WTC11 (cell line): ENCODE measurements around the gene GTF2A1L. TPM values are rescaled to one million over a fixed set of nuclear protein-coding genes. Genes with fewer than 3 reads are reported as not detected.
"Not testable (repeated sequence)": the region's sequence is repeated elsewhere in the genome, so short reads cannot be mapped to it uniquely, and the experiment has no call there.

Experiments used
- ATAC-seq: fragments of 200-7000 bp; cut with Tn5 transposase; 2 replicates; pipeline ENCODE4 v1.10.0; 2021; ENCODE audit warnings: mild to moderate bottlenecking, moderate library complexity
- CTCF ChIA-PET: fragments of 300-600 bp; sonication (Branson Sonifier 250); formaldehyde crosslinking; loops from one replicate; lab custom pipeline; 2021; ENCODE audit warnings: antibody characterized with exemption; lab: Charles Lee
- POLR2A ChIA-PET: fragments of 350-600 bp; sonication (Branson Sonifier 250); formaldehyde crosslinking; loops from one replicate; lab custom pipeline; 2021; ENCODE audit warnings: antibody characterized with exemption; lab: Charles Lee
- DNase-seq: peaks from one replicate; pipeline ENCODE4 v3.0.0; 2021; ENCODE audit warnings: low spot score
- H3K27ac Mint-ChIP-seq: 2 replicates; pipeline ENCODE4 v1.8.0; 2021; ENCODE audit warnings: mixed read lengths
- H3K27me3 Mint-ChIP-seq: 2 replicates; pipeline ENCODE4 v1.8.0; 2021; ENCODE audit warnings: low read depth, mild to moderate bottlenecking, moderate library complexity, mixed read lengths
- H3K36me3 Mint-ChIP-seq: 2 replicates; pipeline ENCODE4 v1.8.0; 2021; ENCODE audit warnings: mixed read lengths
- H3K4me1 Mint-ChIP-seq: 2 replicates; pipeline ENCODE4 v1.8.0; 2022; ENCODE audit warnings: mixed read lengths
- H3K4me3 Mint-ChIP-seq: 2 replicates; pipeline ENCODE4 v1.8.0; 2021; ENCODE audit warnings: mild to moderate bottlenecking, moderate library complexity, mixed read lengths
- H3K9me3 Mint-ChIP-seq: 2 replicates; pipeline ENCODE4 v1.8.0; 2021; ENCODE audit warnings: mixed read lengths
- AR ChIP-seq: fragments of 250-450 bp; sonication (Bioruptor Pico); IDR thresholded peaks from 2 replicates; pipeline ENCODE4 v1.9.0; 2021; ENCODE audit warnings: mild to moderate bottlenecking
- ATF1 ChIP-seq: sonication (generic); formaldehyde crosslinking; IDR thresholded peaks from 2 replicates; pipeline ENCODE4 v1.8.1; 2023; ENCODE audit warnings: mild to moderate bottlenecking, moderate library complexity, missing genetic modification reagents
- CTCF ChIP-seq: fragments of 200-600 bp; IDR thresholded peaks from 2 replicates; pipeline ENCODE4 v1.8.0; 2022; ENCODE audit warnings: antibody characterized with exemption
- FOXJ3 ChIP-seq: sonication (generic); formaldehyde crosslinking; IDR thresholded peaks from 2 replicates; pipeline ENCODE4 v1.9.0; 2021; ENCODE audit warnings: missing genetic modification reagents, mild to moderate bottlenecking, borderline replicate concordance
- IRF2 ChIP-seq: sonication (generic); formaldehyde crosslinking; IDR thresholded peaks from 2 replicates; pipeline ENCODE4 v1.8.0; 2022; ENCODE audit warnings: low read depth, missing genetic modification reagents, borderline replicate concordance
- JUN ChIP-seq: sonication (generic); formaldehyde crosslinking; IDR thresholded peaks from 2 replicates; pipeline ENCODE4 v1.8.0; 2023; ENCODE audit warnings: mild to moderate bottlenecking, missing genetic modification reagents
- MYBL2 ChIP-seq: sonication (generic); formaldehyde crosslinking; IDR thresholded peaks from 2 replicates; pipeline ENCODE4 v1.8.1; 2023; ENCODE audit warnings: mild to moderate bottlenecking, moderate library complexity, missing genetic modification reagents
- NFE2L1 ChIP-seq: sonication (generic); formaldehyde crosslinking; IDR thresholded peaks from 2 replicates; pipeline ENCODE4 v1.8.1; 2023; ENCODE audit warnings: missing genetic modification reagents
- NR3C1 ChIP-seq: sonication (generic); formaldehyde crosslinking; conservative IDR thresholded peaks from 2 replicates; pipeline ENCODE4 v1.8.1; 2023; ENCODE audit warnings: low read depth, mild to moderate bottlenecking, missing genetic modification reagents
- RELA ChIP-seq: sonication (generic); formaldehyde crosslinking; IDR thresholded peaks from 2 replicates; pipeline ENCODE4 v1.8.1; 2022; ENCODE audit warnings: missing genetic modification reagents, mild to moderate bottlenecking, borderline replicate concordance
- RORB ChIP-seq: fragments of 250-450 bp; sonication (Bioruptor Pico); IDR thresholded peaks from 2 replicates; pipeline ENCODE4 v1.9.0; 2021; ENCODE audit warnings: mild to moderate bottlenecking
- SMAD3 ChIP-seq: sonication (generic); formaldehyde crosslinking; IDR thresholded peaks from 2 replicates; pipeline ENCODE4 v1.8.0; 2022; ENCODE audit warnings: missing genetic modification reagents, mild to moderate bottlenecking, borderline replicate concordance
- SOX15 ChIP-seq: fragments of 250-450 bp; sonication (Bioruptor Pico); IDR thresholded peaks from 2 replicates; pipeline ENCODE4 v1.9.0; 2021; ENCODE audit warnings: mild to moderate bottlenecking
- SP1 ChIP-seq: sonication (generic); formaldehyde crosslinking; conservative IDR thresholded peaks from 2 replicates; pipeline ENCODE4 v1.8.1; 2022; ENCODE audit warnings: missing genetic modification reagents
- TEAD1 ChIP-seq: sonication (generic); formaldehyde crosslinking; IDR thresholded peaks from 2 replicates; pipeline ENCODE4 v1.8.0; 2022; ENCODE audit warnings: mild to moderate bottlenecking, missing genetic modification reagents
- TEAD4 ChIP-seq: sonication (generic); formaldehyde crosslinking; IDR thresholded peaks from 2 replicates; pipeline ENCODE4 v1.8.0; 2022; ENCODE audit warnings: mild to moderate bottlenecking, missing genetic modification reagents
- TP53 ChIP-seq: sonication (generic); formaldehyde crosslinking; IDR thresholded peaks from 2 replicates; pipeline ENCODE4 v1.8.1; 2023; ENCODE audit warnings: mild to moderate bottlenecking, missing genetic modification reagents
- ZNF219 ChIP-seq: sonication (generic); formaldehyde crosslinking; IDR thresholded peaks from 2 replicates; pipeline ENCODE4 v1.8.0; 2023; ENCODE audit warnings: missing genetic modification reagents, mild to moderate bottlenecking, borderline replicate concordance
- ZNF281 ChIP-seq: sonication (generic); formaldehyde crosslinking; IDR thresholded peaks from 2 replicates; pipeline ENCODE4 v1.8.0; 2023; ENCODE audit warnings: mild to moderate bottlenecking, missing genetic modification reagents
- total RNA-seq: library from RNA; stranded (reverse); gene quantifications from 3 replicates; pipeline ENCODE4 v1.2.3, GENCODE V29; 2021
- TF ChIP-seq, protein P1 (sequence below): sonication (generic); formaldehyde crosslinking; IDR thresholded peaks from 2 replicates; pipeline ENCODE4 v1.8.0; 2022; ENCODE audit warnings: mild to moderate bottlenecking, missing genetic modification reagents
- TF ChIP-seq, protein P2 (sequence below): sonication (generic); formaldehyde crosslinking; conservative IDR thresholded peaks from 2 replicates; pipeline ENCODE4 v1.8.1; 2022; ENCODE audit warnings: mild to moderate bottlenecking, missing genetic modification reagents
- TF ChIP-seq, protein P3 (sequence below): sonication (generic); formaldehyde crosslinking; IDR thresholded peaks from 2 replicates; pipeline ENCODE4 v1.8.1; 2022; ENCODE audit warnings: mild to moderate bottlenecking, missing genetic modification reagents, moderate library complexity, borderline replicate concordance

The GTF2A1L gene
- total RNA-seq, 1 experiment from 2014 or later, result not detected

GRCh38 chr2:48699348-48699930, 81.8 kb downstream of the GTF2A1L start:
- CTCF ChIA-PET, result no interaction called here
- DNase-seq (no peak), ATAC-seq (0 out of 2 replicates have a peak, but pooled peaks have one; percentile 18)
- H3K27ac Mint-ChIP-seq, result no peak overlapping the region
- H3K9me3 Mint-ChIP-seq, result no peaks in the 10 kb centered on the region; the same call in 1 of the 2 replicates
- H3K36me3 Mint-ChIP-seq, result no peaks in the 10 kb centered on the region
- POLR2A ChIA-PET, result interaction anchor here (0.9 kb wide), 1 partner anchor 16 kb away, joined by 3 read pairs; no protein-coding TSS in a partner anchor
- no peaks in the 10 kb centered on the region; the same call in 1 of the 2 replicates for H3K27me3 Mint-ChIP-seq
- H3K4me1 Mint-ChIP-seq, result peaks cover 16% of the 10 kb centered on the region
- TF ChIP-seq FOXJ3 (no peak), AR (CRISPR knock-in tag) (no peak), ZNF219 (CRISPR knock-in tag) (no peak), SOX15 (CRISPR knock-in tag) (no peak), SP1 (CRISPR knock-in tag) (no peak), TEAD1 (no peak), RORB (CRISPR knock-in tag) (no peak), NR3C1 (CRISPR knock-in tag) (no peak), RELA (CRISPR knock-in tag) (no peak), IRF2 (no peak), SMAD3 (CRISPR knock-in tag) (no peak), MYBL2 (no peak), NFE2L1 (CRISPR knock-in tag) (no peak)
- TF ChIP-seq, protein P1, sequence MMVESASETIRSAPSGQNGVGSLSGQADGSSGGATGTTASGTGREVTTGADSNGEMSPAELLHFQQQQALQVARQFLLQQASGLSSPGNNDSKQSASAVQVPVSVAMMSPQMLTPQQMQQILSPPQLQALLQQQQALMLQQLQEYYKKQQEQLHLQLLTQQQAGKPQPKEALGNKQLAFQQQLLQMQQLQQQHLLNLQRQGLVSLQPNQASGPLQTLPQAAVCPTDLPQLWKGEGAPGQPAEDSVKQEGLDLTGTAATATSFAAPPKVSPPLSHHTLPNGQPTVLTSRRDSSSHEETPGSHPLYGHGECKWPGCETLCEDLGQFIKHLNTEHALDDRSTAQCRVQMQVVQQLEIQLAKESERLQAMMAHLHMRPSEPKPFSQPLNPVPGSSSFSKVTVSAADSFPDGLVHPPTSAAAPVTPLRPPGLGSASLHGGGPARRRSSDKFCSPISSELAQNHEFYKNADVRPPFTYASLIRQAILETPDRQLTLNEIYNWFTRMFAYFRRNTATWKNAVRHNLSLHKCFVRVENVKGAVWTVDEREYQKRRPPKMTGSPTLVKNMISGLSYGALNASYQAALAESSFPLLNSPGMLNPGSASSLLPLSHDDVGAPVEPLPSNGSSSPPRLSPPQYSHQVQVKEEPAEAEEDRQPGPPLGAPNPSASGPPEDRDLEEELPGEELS (CRISPR knock-in tag), result no peak
- TF ChIP-seq, protein P2, sequence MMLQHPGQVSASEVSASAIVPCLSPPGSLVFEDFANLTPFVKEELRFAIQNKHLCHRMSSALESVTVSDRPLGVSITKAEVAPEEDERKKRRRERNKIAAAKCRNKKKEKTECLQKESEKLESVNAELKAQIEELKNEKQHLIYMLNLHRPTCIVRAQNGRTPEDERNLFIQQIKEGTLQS (CRISPR knock-in tag), result no peak
- TF ChIP-seq, protein P3, sequence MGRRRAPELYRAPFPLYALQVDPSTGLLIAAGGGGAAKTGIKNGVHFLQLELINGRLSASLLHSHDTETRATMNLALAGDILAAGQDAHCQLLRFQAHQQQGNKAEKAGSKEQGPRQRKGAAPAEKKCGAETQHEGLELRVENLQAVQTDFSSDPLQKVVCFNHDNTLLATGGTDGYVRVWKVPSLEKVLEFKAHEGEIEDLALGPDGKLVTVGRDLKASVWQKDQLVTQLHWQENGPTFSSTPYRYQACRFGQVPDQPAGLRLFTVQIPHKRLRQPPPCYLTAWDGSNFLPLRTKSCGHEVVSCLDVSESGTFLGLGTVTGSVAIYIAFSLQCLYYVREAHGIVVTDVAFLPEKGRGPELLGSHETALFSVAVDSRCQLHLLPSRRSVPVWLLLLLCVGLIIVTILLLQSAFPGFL (CRISPR knock-in tag), result no peak
- no peak overlapping the region for H3K4me3 Mint-ChIP-seq

GRCh38 chr2:48703621-48704020, 86.0 kb downstream of the GTF2A1L start:
- not testable (repeated sequence) for H3K4me3 Mint-ChIP-seq

GRCh38 chr2:48707466-48707865, 89.8 kb downstream of the GTF2A1L start:
- peaks cover 6% of the 10 kb centered on the region; the same call in 1 of the 2 replicates for H3K4me1 Mint-ChIP-seq
- H3K4me3 Mint-ChIP-seq, result no peak overlapping the region
- peaks cover 10% of the 10 kb centered on the region; the same call in 1 of the 2 replicates for H3K36me3 Mint-ChIP-seq
- DNase-seq (no peak), ATAC-seq (no peak)
- CTCF ChIA-PET, result no interaction called here
- POLR2A ChIA-PET, result no interaction called here
- H3K27ac Mint-ChIP-seq, result no peak overlapping the region
- H3K9me3 Mint-ChIP-seq, result peaks cover 10% of the 10 kb centered on the region
- H3K27me3 Mint-ChIP-seq, result peaks cover 3% of the 10 kb centered on the region; the same call in 1 of the 2 replicates
- no peak for TF ChIP-seq ZNF281 (CRISPR knock-in tag)
- TF ChIP-seq ATF1 (CRISPR knock-in tag), result no peak
- TF ChIP-seq TEAD4, result no peak
- no peak for TF ChIP-seq CTCF
- TF ChIP-seq JUN (CRISPR knock-in tag), result no peak
- TF ChIP-seq, protein P2 (CRISPR knock-in tag), result no peak
- TF ChIP-seq ZNF219 (CRISPR knock-in tag), result no peak
- TF ChIP-seq TP53 (CRISPR knock-in tag), result no peak

More at GRCh38 chr2:48703621-48704020, 86.0 kb downstream of the GTF2A1L start:
- POLR2A ChIA-PET, ATAC-seq, CTCF ChIA-PET, H3K36me3 Mint-ChIP-seq, H3K27me3 Mint-ChIP-seq, H3K27ac Mint-ChIP-seq, DNase-seq, H3K4me1 Mint-ChIP-seq: not testable (repeated sequence)
- H3K9me3 Mint-ChIP-seq, result peaks cover 10% of the 10 kb centered on the region
